NB4 (cell line): ENCODE data around the gene GIMAP1.

Experiments
- CTCF ChIP-seq: IDR thresholded peaks from one replicate; pipeline ENCODE4 v1.5.1; 2012; ENCODE audit warnings: low read depth, low read length
- MAX ChIP-seq: IDR thresholded peaks from 2 replicates; pipeline ENCODE4 v1.6.1; 2011; ENCODE audit warnings: low read depth, low read length
- MYC ChIP-seq: IDR thresholded peaks from 2 replicates; pipeline ENCODE4 v1.6.1; 2011; ENCODE audit warnings: low read depth, low read length
- POLR2A ChIP-seq: IDR thresholded peaks from 2 replicates; pipeline ENCODE4 v1.6.1; 2011; ENCODE audit warnings: mild to moderate bottlenecking; ENCODE audit not compliant: insufficient read length; ENCODE audit errors: extremely low read depth

GRCh38 chr7:150739033-150739432 is 22.6 kb downstream of the GIMAP1 start:
- peak; percentile 12 for TF ChIP-seq CTCF
- TF ChIP-seq POLR2A, result no peak
- no peak for TF ChIP-seq MAX
- no peak for TF ChIP-seq MYC
